Fibroblast of lung (primary cell): ENCODE results near the gene CYYR1.

Source experiments
- CTCF ChIP-seq, 2 donors: IDR thresholded peaks in 1 of 2; conservative IDR thresholded peaks in 1 of 2; 1 replicate in 1 of 2; 2 replicates in 1 of 2; pipeline ENCODE4 v1.5.1; 2011 to 2012; ENCODE audit warnings: low read length in 2 of 2, control low read depth in 1 of 2, inconsistent platforms in 1 of 2, low read depth in 1 of 2, mild to moderate bottlenecking in 1 of 2
- EZH2 ChIP-seq: IDR thresholded peaks from 2 replicates; pipeline ENCODE4 v1.5.1; 2012; ENCODE audit warnings: low read length, control low read depth, mild to moderate bottlenecking; ENCODE audit errors: missing control alignments

DNA sequence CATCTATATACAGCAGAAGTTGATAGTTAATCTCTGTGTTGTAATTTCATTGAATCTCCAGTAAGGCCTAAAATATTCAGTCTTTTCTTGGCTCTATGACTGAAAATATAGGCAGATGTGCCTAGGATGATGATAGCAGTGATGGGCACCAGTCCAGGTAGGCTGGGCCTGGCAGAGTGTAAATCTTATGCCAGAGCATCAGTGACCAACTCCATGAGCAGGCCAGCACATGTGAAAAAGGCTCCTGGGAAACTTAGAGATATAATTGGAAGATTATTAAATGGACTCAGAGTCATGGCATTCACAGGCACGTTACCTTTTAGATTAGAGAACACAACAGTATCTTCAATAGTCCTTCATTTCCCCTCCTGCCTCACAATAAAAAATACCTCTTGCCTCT is 20.7 kb upstream of the CYYR1 start:
- no peak for TF ChIP-seq CTCF (conservative IDR thresholded peaks at IDR 0.05 in 1 of 2, IDR thresholded peaks at IDR 0.05 in 1 of 2; ENCODE audit: low read depth in 1 of 2, low read length in 2 of 2)
- no peak for TF ChIP-seq EZH2
